ENCODE data around the gene CCL20.

GRCh38 chr2:227823922-227824321 lies 10.3 kb downstream of the CCL20 start:
- TF ChIP-seq CTCF (IDR thresholded peaks at IDR 0.05) (no peak), POLR2A (IDR thresholded peaks at IDR 0.05) (no peak)
